Activated CD8-positive, alpha-beta memory T cell treated with anti-CD3 and anti-CD28 coated beads for 48 hours (primary cell): Measurements from ENCODE around the gene AQP1.

Experiments used
- DNase-seq, 3 experiments: peaks; one replicate each; pipeline ENCODE4 v3.0.0-alpha.2; 2020; ENCODE audit warnings: low read depth in 2 of 3, low spot score in 2 of 3

Gene AQP1

DNA sequence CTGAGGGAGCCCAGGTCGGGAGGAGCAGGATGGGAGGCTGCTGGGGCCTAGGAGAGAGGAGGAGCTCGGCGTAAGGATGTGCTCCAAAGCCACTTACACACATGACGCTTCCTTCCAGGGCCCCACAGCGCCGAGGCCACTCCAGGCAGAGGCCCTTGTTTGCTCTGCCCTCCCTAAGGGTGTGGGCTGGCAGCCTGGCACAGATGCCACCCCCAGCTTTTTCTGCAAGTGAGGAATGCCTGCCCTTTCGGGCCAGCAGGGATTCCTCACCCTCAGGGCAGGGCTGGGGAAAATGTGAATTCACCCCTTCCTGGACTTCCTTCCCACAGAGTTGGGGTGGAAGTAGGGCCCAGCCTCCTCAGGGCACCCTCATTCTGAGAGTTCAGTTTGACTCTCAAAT, 5.6 kb upstream of the AQP1 start:
- no peak for DNase-seq

DNA sequence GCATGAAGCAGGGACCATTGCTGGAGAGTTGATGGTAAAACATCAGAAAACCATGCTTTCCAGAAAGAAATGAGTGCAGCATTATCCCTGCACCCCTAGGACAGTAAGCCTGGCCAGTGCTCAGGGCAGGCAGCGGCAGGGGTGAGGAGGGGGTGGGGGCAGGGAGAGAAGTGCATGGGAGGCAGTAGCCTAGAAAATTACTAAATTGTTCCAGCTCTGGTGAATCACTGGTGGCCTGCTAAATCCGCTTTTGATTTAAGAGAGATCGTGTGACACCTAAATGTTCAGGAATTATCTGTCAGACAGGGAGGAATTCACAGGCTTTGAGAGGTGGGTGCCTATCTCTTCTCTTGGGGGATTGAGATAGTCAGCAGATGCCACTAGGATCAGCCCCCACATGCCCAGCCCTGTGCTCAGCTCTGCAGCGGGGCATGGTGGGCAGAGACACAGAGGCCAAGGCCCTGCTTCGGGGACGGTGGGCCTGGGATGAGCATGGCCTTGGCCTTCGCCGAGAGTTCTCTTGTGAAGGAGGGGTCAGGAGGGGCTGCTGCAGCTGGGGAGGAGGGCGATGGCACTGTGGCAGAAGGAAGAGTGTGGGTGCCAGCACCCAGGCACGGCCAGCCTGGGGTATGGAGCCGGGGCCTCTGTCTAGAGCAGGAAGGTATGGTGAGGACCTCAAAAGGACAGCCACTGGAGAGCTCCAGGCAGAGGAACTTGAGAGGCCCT, 5.0 kb upstream of the AQP1 start:
- DNase-seq = no peak

DNA sequence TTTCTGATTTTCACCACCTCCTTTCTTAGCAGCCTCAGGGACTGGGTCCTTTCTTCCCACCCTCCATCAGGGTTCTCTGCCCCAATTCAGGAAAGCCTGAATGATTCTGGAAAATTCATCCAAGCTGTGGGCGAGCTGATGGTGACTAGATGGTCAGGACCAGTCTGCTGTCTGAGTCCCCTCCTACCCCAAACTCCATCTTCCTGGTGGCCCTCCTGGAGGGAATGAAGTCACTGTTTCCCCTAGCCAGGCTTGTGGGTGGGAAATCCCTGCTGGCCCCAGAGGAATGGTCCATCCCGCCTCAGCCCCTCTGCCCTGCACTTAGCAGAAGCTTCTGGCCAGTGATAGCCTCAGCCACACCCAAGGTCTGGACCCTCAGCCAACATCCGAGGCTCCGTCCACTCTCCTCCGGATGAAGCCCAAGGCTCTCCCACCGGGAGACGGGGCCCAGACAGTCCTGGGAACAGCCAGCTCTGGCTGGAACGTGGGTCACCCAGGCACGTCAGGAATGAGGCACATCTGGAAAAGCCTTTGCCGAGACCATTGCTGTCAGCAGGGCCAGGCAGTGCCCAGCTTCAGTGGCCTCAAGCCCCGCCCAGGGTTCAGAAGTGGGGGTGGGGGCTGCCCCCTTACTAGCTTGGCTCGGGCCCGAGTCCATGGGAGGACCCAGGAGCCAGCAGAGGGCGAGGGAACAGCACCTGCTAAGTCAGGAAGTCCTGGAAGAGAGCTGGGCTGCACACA, 4.0 kb upstream of the AQP1 start:
- no peak for DNase-seq

DNA sequence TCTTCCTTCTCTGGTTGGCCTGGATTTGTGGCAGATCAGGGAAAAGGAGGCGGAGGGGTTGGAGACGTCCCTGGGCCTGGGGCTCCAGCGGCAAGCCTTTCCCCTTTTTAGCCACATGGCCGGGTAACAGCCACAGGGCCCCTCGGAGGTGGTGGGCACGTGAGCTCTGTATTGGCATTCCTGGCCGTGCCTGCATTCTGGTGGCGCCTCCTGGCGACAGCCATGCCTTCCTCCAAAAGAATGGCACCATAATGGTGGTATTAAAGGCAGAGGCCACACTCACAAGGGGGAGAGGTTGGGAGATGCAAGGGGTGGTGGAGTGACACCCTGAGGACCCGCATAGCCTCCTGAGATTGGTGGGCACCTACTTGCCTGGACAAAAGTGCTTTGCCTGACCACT, 3.0 kb upstream of the AQP1 start:
- no peak for DNase-seq

DNA sequence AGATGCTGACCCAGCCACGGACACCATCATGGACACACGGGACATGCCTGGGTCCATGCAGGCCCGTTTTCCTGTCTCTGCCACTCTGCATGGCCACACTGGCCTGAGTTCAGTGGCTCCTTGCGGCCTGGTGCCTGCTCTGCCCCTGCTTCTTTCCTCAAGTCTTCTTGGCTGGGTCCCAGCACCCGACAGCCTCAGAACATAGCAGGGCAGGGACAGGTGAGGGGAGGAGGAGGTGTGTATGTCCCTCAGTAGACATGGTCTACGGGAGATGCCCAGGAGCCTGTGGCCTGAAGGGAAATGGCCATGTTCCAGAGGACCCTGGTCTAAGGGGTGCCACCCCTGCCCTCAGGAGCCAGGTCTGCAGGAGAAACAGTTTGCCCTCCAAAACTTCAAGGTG, 2.2 kb upstream of the AQP1 start:
- DNase-seq = no peak

DNA sequence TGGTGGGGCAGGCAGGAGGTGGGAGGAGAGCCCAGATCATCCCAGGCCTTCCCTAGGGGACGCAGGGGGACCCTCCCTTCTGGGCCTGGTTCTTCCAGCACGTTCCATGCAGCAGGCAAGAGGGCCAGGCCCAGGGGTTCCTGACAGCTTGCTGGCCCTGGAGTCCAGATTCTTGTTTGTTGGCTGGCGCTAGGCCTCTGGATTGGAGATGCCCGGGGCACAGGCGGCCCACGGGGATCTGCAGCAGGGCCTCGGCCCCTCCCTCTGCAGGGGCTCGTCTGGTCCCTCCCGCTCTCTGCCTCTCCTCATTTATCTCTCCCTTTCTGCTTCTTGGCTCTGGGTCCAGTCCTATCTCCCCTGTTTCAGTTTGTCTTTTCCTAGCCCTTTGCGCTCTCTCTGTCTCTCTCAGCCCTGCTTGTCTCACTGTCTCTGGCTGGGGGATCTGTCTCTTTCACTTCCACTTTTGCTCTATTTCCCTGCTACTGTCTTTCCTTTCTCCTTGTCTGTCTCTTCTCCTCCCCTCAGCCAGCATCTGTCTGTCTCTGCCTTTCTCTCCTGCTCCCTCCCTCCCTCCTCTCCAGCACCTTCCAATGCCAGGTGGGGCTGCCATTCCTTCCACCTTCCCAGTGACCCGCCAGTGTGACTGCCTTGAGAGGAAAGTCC, 1.1 kb upstream of the AQP1 start:
- no peak for DNase-seq

DNA sequence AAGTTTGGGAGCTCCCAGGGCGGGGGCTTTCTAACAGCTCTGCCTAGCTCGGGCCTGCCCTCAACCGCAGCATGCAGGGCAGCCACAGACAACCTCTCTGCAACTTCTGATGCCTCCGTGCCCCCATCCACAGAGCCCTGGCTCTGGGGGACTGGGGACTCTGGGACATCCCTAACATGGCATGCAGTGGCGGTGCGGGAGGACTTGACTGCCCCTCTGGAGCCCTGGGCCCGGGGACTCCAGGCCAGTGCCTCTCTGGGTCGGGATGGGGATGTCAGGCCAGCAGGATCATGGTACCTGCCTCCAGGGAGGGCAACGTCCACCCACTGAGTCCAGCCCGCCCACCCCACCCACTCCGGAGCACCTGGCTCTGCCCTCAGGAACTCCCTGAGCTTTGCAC, 520 bp upstream of the AQP1 start:
- no peak for DNase-seq

DNA sequence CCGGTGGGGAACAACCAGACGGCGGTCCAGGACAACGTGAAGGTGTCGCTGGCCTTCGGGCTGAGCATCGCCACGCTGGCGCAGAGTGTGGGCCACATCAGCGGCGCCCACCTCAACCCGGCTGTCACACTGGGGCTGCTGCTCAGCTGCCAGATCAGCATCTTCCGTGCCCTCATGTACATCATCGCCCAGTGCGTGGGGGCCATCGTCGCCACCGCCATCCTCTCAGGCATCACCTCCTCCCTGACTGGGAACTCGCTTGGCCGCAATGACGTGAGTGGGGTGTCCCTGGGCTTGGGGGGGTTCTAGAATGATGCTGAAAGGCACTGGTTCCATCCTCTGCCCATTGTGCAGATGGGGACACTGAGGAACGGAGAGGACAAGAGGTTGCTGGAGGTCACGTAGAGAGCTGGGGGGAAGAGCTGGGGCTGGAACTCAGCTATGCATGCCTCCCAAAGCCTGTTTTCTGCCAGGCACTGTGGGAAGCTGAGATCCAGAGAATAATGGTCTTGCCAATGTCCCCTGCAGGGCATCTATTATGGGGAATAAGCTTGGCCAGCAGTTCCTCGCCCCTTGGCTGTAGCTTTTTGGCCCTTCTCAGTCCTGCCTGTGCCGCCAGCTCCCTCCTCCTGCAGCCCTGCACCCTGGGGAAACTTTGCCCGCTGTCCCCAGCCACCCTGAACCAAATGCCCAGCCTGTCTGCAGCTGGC, 523 bp downstream of the AQP1 start:
- no peak for DNase-seq

DNA sequence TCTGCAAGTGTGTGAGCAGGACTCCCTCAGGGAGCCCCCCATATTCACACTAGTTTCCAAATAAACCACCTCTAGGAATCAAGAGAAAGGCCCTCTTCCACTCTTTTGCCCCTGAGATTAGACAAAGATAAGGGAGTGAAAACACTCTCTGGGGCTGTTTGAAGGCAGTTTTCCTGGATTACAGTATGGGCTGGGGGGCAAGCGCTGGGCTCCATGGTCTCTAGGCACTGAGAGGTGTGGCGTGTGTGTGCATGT, 1.0 kb downstream of the AQP1 start:
- DNase-seq = no peak

DNA sequence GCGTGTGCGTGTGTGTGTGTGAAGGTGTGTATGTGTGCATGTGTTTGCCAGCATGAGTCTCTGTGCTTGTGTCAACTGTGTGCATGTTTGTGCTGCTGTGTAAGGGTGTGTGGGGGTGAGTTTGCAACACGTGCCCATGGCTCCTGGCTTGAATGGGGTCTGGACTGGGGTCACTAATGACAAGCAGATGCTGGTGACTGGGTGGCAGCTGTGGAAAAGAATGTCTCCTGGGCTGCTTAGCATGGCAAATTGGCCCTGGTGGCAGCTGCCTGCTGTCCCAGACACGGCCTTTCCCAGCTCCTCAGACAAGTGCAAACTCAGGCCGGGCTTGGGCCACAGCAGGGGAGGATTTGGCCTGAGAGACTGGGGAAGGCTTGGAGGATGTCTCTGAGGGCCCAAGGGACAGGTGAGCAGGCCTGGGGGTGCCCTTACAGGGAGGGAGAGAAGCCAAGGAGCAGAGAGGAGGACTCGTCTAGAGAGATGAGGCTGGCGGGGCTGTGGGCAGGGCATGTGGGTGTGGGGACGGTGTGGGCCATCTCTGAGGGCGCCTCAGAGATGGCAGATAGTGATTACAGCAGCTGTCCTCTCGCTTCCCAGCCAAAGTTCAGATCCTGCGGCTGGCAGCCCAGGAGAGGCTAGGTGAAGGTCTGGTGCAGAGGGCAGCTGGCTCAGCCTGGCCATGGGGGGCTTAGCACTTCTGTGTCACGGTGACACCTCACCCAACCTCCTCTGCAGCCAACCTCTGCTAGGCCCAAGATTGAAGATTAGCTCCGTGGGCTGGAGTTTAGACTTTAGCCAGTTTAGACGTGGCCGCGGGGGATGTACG, 1.5 kb downstream of the AQP1 start:
- DNase-seq = no peak

DNA sequence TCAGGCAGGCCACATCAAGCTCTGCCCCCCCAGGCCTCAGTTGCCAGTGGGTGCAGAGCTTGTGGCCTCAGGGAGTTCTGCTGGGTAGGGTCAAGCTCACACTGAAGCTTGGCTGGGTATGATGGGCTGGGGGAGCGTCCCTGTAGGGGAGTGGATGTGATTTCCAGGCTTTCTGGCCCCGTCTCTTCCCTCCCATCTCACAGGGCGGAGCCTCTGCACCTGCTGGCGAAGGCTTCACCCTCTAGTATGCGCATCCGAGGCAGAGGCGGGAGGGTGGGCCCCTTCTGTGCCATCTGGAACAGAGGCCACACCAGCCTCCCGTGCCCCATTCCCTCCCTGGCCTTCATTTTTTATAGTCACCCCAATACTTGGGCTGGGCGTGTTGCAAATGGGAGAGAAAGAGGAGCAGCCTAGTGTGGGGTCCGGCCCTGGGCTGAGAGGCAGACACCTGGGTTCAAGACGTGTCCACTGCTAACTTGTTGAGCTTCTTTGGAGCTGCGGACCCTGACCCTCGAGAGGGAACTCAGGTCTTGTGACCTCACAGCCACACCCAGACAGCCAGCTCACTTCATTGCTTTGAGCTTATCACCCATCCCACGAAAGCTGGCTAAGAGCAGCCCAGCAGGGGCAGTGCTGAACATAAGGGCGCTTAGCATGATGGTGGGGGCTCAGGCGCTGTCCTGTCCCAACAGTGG, 2.3 kb downstream of the AQP1 start:
- no peak for DNase-seq

DNA sequence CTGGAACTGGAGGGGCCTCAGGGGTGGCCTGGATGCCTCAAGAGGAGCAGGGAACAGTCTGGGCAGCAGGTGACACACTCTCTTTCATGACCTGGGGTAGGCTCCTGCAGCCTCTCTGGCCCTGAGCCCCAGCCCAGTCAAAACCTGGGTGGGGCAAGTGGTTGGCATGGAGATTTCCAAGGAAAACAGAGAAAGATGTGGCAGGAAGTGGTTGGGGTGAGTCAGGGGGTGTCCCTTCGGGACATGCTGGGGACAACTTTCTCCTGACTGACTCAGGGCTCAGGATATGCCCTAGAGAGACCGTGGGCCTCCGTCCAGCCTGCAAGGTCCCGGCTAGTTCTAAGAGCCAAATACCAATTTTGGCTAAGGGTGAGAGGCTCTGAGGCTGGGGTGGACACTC, 2.9 kb downstream of the AQP1 start:
- DNase-seq = no peak

DNA sequence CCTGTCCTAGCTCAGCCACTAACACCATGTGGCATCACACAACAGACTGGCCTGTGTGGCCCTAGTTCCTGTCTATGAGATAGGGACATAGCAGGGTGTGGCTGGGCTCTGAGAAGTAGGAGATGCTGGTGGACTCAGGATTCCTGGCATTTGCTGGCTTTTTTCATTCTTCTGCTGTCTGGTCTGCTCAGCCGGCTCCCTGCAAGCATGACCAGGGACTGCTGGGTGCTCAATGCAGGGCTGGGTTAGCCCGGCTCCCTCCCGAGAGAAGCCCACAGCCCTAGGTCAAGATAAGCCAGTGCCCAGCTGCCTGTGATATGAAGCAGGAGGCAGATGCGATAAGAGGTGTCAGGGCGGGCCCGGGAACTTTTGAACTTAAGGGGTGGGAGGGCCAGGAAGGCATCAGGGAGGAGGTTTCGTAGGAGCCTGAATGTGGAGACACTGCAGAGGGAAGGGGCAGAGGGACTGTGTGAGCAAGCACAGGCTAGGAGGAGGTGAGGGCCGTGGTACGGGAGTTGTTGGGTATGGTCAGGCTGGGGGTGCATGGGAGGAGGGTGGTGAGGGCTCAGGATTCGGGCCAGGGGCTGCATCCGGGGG, 3.5 kb downstream of the AQP1 start:
- no peak for DNase-seq

DNA sequence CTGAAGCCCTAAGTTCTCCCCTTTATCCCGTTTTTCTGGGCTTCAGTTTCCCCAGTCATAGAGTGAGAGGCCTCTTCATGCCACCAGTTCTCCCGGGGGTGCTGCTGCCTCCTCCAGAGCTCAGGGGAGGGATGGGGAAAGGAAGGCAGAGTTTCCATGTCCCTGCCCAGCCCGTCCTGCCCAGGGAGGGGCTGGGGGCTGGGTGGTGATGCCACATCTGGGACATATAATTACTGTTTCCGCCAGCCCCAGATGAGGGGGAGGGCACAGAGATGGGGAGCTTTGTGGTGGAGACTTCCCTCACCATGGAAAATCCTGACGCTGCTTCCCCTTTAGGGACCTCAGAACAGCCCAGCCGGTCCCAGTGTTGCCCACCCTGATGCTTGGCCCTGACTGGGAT, 4.1 kb downstream of the AQP1 start:
- DNase-seq = no peak

DNA sequence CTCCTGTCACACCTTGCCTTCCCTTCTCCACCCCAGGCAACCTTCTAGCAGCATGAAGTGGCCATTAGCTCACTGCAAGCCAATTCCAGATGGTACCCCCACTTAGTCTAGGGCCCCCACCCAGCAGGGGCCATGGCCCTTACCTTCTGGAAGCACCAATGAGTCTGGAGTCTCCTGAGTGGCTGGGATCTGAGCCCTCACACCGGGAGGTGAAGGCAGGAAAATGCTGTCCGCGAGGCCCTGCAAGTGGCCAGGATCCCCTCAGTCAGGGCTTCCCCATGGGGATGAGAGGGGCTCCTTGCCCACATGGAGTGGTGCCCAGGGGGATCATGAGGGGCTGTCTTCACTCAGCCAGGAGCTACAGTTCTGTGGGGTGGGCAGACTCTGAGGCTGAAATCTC, 4.6 kb downstream of the AQP1 start:
- DNase-seq = no peak

DNA sequence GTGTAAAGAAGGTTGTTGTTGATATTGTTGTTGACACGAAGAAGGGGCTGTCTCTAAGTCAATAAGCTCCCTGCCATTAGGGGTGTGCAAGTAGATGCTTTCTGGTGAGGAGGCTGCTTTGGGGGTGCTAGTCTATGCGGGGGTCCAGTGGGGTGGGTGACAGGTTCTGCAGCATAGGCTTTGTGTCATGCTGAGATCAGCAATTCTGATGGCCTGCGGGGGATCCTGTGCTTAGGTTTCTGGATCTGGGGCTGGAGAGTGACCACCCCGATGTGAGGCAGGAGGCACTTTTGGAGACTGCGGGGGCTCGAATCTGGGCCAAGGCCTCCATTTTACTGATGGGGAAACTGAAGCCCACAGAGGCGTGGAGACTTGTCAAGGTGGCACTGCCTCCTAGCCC, 5.1 kb downstream of the AQP1 start:
- no peak for DNase-seq

DNA sequence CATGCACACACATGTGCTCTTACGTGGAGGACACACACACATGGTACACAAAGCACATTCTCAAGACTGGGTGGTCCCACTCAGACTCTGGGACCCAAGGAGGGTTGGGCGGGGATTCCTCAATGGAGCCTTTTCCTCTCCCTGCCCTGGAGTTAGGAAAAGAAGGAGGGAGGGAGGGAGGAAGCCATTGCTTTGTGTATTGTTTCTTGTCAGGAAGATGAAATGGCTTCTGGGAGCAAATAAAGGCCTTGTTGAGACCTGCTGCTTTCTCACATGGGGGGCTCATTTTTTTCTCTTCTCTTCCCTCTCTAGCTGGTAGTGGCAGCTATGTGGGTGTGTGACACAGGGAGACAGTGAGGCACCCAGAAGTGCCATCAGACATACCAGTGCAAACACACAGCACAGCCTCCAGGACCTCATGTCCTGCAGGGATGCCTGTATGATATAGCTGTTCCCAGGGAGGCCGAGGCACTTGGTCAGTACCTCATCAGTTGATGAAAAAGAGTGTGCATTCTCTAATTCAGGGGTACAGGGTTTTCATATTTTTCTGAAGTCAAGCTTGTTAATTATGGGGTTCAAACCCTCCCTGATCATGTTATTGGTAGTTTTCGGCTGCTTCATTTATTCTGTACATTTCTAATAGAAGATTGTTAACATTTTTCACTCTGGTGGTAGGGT, 5.7 kb downstream of the AQP1 start:
- DNase-seq = no peak

DNA sequence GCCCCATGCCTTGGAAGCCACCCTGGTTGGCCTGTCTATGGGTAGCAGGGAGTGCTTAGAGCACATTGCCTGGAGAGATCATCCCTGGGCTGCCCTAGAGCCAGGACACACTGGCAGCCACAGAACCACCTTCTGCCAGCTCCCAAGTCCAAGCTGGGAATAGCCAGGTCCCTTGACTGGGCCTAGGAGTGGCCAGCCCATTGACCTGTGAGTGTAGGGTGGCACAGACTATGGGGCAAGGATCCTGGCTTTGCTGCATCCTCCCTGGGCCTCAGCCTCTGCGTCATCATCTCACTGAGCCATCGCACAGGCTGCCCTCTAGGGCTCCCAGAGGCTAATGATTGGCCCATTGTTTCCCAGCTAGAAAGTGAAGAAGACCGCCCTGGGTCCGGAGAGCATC, 7.0 kb downstream of the AQP1 start:
- no peak for DNase-seq

DNA sequence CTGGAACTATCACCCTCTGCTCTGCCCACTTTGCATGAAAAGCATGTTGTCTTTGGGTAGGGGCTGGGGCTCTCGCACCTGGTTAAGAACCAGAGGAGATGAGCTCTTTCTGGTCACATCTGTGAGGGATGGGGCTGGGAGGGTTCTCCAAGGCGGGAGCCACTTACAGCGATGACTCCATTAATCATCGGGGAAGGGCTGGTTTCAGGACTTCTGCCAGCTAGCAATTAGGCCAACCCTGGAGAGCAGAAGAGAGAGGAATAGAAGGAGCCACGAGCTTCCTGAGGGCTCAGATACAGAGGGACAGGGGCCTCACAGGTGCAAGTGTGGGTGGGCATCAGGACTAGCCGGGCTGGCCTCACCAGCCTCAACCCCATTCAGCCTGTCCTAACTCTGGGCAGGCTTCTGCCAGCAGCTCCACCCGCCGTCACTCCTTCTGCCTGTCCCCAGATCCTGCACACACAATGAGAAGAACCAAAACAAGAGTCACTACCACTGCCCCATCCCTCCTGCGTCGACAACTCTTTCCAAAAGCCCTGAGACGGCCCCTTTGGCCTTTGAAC, 8.4 kb downstream of the AQP1 start:
- DNase-seq = no peak
